GM21825 (cell line): ENCODE results near the gene PITPNM3.

Source experiments
- ATAC-seq: cut with Tn5 transposase; IDR thresholded peaks from one replicate; pipeline ENCODE4 v1.9.1; 2021; ENCODE audit warnings: mild to moderate bottlenecking, moderate library complexity; ENCODE audit not compliant: unreplicated experiment

The PITPNM3 gene

DNA sequence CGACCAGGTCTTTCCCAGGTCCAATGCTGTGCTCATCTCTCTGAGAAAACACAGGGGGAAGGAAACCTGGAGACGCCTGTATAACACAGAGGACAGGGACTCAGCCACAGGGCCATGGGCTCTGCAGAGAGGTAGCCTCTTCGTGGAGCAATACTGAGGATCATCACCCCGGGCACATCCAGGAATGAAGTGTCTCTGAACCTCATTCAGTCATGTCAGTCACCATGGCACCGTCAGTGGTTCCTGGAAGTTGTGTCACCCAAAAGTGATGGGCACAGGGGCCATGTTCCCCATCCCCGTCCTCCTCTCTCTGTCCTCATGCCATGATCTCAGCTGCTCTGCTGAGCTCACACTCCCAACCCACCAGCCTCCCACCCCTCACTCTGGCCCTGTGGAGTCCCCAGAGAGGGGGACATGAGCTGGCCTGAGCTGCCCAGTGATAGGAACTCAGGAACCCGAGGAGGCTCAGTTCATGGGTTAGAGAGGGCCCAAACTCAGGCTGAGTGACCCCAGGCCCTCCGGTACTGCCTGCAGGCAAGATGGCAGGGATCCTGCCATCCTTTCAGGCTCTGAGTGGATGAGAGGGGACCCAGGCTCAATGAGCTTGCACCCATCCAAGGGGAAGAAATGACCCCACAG lies 53.4 kb downstream of the PITPNM3 start:
- ATAC-seq, result no peak

DNA sequence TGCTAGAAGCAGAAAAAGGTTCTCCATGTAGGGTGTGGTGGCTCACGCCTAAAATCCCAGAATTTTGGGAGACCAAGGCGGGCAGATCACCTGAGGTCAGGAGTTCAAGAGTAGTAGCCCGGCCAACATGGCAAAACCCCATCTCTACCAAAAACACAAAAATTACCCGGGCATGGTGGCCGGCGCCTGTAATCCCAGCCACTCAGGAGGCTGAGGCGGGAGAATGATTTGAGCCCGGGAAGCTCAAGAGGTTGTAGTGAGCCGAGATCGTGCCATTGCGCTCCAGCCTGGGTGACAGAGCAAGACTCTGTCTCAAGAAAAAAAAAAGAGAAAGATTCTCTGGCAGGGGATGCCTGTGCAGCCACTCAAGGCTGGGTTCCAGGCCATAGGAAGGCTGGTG lies 54.2 kb downstream of the PITPNM3 start:
- ATAC-seq, result no peak

DNA sequence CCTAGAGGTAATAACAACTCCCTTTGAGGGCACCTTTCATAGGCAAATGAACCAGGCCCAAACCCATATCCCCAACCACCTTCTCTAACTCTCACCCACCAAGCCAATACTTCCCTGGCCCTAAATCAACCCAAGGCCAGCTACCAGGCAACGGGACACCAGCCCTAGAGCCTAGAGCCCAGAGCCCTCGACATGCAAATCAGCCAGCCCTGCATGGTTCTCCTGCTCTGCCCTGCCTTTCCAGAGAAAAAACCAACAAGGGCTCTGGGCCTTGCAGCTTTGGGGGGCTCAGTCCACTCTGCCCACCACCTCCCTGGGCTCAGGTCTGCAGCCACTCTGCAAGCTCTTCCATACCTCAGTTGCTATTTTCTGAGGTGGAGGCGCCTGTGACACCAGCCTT lies 55.0 kb downstream of the PITPNM3 start:
- ATAC-seq, result no peak

DNA sequence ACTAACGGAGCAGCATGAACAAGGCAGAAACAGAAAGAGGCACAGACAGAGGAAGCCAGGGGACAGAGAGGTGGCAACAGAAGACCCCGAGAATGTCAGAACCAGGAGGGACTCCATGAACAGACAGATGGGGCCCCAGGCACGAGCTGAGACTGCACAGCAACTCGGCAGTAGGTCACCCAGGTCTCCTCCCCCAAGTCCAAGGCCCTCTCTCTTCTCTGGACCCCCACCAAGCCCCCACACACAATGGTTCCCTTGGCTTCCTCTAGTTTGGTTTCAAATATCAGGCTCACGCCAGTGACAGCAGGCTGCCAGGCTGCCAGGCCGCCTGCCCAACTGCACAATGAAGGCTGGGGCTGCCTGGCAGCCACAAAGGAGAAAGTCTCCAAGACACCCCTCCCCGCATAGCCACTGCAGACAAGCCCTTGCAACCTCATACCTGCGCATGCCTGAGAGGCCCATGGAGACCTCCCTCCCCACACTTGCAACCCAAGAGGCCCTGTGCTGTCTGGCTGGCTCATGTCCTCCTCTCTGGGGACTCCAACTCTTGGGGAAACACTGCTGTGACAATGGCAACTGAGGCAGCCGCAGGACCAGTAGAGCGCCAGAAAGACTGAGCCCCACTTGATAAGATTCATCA lies 57.3 kb downstream of the PITPNM3 start:
- ATAC-seq, result no peak

DNA sequence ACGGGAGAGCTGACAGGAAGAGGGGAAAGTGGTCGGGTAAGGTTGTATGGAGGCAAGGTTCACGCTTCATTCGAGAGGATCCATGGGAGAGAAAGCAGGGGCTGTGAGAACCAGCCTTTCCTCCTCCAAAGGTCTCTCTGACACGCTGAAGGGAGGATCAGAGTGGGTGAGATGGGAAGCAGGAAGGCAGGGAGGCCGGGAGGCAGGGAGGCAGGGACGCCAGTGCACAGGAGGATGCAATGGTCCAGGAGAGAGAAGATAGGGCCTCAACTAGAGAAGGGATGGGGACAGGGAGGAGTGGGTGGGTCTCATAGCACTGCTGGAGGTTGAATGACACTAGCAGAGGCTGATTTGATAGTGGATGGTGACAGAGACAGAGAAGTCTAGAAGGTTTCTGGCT lies 58.0 kb downstream of the PITPNM3 start:
- no peak for ATAC-seq

DNA sequence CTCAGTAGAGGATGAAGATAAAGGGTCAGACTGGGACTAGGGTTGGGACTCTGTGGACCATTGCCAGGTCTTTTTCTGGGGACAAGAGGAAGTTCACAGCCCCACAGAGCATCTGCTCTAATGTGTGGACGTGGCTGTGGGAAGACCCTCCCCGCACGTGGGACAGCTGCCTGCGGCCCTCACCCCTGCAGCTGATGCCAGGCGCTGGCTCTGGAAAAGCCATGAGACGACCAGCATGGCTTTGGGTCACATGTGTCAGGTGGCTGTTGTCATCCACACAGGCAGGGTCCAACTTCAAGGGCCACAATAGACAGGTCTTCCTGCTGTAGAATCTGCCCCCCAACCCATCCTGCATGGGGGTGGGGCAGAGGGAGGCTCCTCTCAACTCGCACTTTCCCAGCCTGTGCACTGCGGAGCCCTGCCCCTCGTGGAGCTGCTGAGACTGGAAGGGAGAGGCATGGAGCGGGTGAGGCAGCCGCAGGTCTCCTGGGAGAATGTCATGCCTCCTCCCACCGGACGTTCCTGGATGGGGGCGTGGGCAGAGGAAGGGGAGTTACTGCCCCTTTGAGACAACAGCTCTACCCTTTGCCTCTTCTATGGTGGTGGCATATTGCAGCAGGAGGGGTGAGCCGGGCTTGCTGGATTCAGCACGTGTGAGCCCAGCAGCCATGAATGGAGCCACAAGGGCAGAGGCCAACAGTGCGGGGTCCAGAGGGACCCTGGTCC lies 58.7 kb downstream of the PITPNM3 start:
- ATAC-seq, result no peak

DNA sequence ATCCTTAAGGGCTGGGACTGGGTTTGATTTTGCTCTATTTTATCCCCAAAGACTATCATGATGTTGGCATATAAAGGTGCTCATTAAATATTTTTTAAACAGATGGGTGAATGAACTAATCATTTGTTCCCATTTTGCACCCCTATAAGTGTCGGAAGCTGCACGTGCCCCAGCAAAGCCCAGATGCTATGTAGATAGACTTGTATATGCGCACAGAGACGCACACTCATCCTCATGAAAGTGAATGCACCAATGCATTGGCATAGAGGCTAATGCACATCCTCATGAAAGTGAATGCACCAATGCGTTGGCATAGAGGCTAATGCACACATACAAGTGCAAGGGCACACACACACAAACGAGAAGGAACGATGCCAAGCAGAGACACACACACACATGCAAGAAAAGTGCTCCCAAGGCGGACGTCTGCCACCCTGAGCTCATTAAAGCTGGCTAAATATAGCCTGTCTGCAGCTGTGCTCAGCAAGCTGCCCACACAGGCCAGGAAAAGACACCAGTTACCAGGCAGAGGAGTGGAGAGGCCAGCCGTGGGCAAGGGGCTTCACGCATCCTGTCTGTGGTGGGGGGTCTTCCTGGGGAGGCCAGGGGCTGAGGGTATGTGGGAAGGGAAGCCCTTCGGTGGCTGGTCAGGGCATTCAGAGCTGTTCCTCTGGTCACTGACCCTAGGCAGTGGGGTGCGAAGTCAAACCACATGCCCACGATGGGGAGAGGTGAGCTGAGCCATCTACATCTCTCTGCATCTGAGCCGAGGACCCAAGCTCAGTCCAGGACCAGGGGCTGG lies 59.5 kb downstream of the PITPNM3 start:
- no peak for ATAC-seq

DNA sequence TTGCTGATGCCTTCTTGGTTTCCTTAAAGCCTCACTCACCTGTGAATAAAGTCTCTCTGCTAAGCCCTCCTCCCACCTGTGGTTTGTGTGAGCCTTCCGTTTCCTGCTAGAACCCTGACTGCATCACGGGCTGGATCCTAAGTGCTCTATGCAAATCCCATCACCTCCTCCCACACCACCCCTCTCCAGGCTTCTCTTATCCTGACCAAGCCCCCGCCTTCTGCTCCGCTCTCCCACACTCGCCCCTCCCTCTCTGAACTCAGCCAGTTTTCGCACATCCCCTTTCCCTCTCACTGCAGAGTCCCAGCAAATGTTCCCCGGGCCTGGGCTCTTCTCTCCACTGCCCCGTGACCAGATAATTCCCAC lies 60.3 kb downstream of the PITPNM3 start:
- ATAC-seq, result no peak

DNA sequence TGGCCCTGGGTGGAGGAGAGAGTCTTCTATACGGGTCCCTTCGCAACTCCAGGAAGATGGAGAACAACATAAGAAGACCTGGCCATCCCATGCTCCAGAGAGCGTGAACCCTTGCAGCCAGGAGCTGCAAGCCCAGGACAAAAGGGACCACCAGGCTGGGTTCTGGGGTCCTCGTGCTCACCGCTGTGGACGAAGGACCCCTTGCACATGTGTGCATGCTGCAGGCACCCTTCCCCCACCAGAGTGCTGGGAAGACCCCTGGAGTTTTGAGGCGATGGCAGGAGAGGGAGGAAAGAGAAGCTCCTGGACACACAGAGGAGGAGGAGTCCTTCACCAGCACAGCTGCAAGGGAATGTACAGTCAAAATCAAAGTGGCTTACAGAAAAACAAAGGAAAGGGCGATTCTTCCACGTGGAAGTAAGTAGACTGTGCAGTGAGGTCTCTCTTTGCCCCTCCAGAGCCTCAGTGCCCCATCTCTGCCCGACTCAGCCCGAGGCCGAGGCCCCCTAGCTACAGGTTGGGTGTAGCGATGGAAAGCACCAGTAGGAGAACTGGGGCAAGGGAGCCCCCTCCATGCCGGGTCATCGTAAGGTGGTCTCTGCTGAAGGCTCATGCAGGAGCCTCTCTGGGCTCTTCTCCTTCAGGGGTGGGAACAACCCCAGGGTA lies 60.8 kb downstream of the PITPNM3 start:
- ATAC-seq, result no peak

DNA sequence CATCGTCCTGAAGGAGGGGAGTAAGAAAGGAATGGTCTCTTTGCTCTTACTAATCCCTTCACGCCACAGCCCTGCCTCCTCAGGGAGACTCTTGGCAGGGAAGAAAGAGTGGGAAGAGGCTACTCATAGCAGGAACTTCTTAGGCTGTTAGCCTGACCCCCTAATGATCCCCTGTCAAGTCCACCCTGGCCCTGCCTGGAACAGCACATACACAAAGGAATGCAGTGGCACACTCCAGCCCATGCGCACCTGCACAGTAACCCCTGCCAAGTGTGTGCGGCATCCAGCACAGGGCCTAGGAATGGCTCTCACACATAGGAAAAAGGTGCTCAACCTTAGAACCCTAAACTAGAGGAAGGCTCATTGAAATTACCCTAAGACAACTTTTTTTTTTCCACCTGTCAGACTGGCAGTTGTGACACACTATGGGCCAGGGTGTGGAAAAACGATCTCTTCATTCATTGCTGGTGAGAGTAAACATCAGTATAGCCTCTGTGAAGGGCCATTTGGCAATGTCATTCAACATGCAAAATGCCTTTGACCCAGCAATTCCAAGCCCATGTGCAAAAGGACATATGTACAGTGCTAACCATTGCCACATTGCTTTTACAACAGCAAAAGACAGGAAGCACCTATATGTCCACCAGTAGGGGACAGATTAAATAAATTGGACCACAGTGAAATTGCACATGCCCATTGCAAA lies 62.0 kb downstream of the PITPNM3 start:
- no peak for ATAC-seq

DNA sequence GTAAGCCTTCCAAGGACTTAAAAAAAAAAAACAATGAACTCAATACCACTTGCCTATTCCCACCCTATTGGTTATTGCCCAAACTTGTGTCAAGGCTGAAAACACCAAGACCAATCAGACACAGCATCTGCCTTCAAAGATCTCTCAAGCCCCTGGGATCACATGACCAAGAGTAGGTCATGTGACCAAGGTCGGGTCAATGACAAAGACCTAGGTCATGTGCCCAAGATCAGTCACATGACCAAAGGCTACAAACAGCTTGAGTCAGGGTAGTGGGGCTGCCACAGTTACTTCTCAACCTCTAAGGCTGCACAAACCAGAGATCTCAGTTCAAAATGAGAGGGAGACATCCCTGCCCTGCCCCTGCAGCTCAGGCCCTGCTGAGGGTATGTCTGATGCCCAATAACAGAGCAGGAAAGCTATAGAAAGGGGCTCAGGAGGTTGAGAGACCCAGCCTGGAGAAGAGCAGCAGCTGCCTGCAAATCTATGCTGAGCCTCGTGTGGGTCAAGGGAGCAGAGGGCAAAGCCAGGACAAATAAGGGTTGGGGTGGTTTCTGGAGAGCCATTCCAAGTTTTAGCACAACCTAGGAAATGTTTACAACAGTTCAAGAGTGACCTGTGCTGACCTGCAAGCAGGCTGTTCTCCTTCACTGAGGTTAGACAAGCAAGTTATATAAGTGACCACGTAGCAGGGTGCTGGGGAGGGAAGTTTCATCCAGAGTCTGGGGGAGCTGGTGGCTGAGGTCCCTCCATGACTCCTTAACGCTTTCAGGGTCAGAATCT lies 63.3 kb downstream of the PITPNM3 start:
- no peak for ATAC-seq

DNA sequence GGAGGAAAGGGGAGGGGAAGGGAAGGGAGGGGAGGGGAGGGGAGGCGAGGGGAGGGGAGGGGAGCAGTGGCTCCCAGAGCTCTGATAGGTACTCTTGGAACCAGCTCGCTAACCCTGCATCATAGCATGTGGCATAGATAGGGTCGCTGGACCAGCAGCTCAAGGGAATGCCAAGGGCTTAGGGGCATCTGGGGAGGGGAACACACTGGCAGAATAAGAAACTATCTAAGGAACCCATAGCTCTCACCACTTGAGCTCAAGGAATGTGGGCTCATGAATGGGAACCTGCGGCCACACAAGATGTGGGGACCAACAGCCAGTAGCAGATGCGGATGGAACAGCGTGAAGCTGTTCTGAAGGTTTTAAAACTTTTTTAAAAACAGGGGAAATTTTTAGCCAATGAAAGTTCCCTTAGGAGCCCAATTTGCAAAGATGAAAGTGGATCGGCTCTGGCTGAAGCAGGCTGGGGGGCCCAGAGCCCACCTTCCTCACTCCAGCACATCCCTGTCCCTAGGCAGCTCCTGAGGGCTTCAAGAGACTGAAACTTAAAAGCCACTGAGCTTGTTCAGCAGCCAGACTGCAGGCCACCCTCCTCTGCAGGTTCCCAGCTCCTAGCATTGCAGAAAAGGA lies 65.2 kb downstream of the PITPNM3 start:
- ATAC-seq, result no peak

DNA sequence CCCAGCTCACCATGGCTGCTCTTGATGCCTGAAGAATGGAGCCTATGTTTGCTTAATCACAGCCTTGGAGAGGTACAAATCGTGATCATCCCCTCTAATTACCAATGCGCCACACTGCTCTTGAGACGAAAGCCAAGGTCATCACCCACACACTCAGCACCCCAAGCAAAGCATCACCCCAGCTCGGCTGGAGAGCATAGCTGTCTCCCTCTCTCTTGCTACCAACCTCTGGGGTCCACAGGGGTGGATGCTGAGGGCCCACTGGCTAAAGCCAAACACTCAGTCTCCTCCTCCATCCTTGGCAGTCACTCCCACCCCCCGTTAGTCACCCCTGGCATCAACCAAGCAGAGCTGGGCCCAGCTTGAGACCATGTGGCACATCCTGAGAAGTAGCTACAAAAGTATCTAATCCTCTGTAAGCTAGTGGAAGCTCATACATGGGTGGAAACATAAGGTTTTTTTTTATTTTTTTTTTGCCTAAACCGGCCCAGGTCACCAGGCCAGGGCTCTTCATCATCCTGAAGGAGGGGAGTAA lies 67.3 kb downstream of the PITPNM3 start:
- no peak for ATAC-seq

DNA sequence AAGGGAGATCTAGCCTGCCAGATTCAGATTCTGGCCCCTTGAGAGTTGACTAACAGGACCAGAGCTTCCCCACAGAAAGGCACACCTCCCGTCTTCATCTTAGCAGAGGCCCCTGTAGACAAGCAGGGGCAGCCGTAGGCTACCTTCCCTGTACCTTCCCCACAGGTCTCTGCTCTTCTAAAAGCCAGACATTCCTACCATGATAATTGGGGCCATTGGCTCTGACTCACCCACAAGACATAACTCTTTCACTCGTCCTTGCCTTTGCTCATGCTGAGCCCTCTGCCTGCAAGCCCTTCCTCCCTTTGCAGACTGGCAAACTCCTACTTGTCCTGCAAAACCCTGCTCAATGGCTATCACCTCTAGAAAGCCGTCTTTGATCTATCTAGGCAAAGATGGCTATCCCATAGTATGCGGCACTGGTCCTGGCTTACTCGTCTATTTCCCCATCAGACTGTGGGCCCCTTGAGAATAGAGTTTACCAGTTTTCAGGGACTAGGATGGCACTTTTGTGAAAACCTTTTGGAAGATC lies 68.3 kb downstream of the PITPNM3 start:
- no peak for ATAC-seq

DNA sequence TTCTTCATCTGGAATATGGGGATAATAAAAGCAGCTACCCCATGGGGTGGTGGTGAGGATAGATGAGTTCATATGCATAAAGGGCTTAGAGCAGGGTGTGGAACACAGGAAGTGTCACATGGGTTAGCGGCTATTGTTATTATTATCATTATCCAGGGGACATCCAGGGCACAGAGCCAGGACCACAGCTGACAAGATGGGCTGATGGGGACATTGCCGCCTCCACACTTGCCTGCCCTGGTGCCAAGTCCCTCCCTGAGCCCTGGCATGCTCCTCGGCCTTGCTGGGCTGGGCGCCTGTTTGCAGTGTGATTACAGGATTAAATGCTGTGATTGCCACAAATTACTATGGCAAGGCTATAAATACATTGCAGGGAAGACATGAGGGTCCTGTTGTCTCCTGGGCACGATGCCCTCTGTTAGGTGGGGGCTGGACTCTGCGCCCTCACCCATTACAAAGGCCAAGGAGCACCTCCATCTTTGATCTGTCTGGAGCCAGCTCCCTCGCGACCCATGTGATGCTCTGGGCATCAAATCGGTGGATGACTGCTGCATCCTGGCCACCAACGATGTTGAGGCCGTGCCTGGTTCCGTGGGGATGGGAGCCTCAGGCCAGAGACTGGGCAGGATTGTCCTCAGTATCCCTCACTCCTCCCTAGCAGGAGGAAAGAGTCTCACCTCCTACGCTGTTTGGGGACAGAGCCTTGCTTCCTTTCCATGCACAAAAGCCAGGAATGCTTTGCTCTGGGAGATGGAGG lies 68.9 kb downstream of the PITPNM3 start:
- ATAC-seq, result no peak

DNA sequence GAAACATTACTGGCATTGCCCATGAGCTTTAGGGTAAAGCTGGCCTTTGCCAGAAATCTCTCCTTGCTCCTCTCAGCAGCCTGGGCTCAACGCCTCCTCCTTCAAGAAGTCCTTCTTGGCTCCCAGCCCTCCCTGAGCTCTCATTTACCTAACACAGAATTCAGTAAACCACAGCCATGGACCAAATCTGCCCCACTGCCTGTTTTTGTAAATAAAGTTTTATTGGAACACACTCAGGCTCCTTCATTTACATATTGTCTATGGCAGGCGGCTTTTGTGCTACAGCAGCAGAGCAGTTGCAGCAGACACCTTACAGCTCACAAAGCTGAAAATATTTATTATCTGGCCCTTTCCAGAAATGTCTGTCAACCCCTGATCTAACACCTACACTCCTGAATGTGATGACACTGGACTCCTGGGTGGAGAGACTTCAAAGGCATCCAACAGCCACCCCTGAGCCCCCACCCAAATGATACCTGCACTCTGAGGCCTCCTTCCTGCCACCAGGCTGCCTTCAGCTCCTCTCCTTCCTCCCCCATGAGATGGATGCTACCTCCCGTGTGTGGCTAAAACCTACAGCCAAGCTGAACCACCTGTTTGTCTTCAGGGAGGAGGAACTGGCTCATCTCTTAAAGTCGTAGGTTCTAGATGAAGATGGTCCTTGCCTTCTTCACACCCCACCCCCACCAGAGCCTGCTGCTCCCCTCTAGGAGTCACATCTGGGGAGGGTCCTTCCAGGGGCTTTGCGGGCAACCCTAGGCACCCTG lies 70.5 kb downstream of the PITPNM3 start:
- ATAC-seq, result no peak

DNA sequence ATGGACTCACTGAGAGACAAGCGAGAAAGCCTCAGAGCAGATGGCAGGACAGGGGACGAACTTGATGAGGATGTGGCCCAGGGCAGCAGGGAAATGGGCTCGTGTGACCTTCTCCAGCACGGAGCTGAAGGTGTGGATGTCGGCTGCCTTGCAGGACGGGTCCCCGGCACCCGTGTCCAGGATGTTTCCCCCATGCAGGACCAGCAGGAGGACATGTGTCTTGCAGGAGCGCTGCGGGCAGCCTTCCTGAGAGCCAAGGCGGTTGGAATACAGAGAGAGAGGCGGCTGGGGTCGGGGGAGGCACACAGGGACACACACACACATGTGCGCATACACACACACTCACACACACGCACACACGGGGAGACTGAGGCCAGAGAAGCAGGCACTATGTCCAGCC lies 72.8 kb downstream of the PITPNM3 start:
- no peak for ATAC-seq
